Measurements from ENCODE around the gene MFGE8. TPM values are rescaled to one million over a fixed set of nuclear protein-coding genes. Genes with fewer than 3 reads are reported as not detected.

The MFGE8 gene
- total RNA-seq, 2 donors from 2014 or later, result 31.3 to 38.6 TPM

DNA sequence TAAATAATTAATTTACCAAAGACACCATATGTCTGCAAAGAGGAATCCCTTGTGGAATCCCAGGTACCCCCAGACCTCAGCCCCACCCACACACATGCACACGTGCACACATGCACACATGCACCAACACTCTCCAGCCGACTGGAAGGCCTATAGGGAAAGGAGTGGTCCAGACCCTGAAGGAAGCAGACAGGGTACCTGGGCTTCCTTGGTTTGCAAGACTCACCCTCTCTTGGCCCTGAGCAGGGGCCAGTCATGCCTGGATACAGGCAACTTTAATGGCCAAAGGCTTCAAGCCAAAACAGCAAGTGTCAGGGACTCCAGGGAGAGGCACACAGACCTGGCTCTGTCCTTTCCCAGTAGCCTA, 8.9 kb downstream of the MFGE8 start:
- Histone ChIP-seq H3K4me3 (no peak overlapping the region), H3K9ac (ENCODE audit: low read depth in 2 of 2, low read length in 2 of 2) (no peak overlapping the region), H3K27me3 (no peaks in the 10 kb centered on the region), H3K27ac (no peak overlapping the region), H3K9me3 (no peaks in the 10 kb centered on the region), H3K4me1 (peaks cover 4% of the 10 kb centered on the region), H3K36me3 (no peaks in the 10 kb centered on the region)
- TF ChIP-seq CTCF (IDR thresholded peaks at IDR 0.05), result no peak
- no peak for DNase-seq
- intact Hi-C loops (cut with DNase I), result loop anchor here (2.0 kb wide), 1 partner anchor 113 kb away; no protein-coding TSS in a partner anchor

- Histone ChIP-seq H3K36me3 (no peaks in the 10 kb centered on the region), H3K4me1 (peaks cover 4% of the 10 kb centered on the region), H3K27ac (no peak overlapping the region), H3K4me3 (no peak overlapping the region), H3K9me3 (no peaks in the 10 kb centered on the region), H3K27me3 (no peaks in the 10 kb centered on the region), H3K9ac (ENCODE audit: low read depth in 2 of 2, low read length in 2 of 2) (no peak overlapping the region)
- no peak for DNase-seq
- no peak for TF ChIP-seq CTCF (IDR thresholded peaks at IDR 0.05)
- intact Hi-C loops (cut with DNase I), result no loop called here
These were observed 10.3 kb downstream of the MFGE8 start for GRCh38 chr15:88902846-88903245.

DNA sequence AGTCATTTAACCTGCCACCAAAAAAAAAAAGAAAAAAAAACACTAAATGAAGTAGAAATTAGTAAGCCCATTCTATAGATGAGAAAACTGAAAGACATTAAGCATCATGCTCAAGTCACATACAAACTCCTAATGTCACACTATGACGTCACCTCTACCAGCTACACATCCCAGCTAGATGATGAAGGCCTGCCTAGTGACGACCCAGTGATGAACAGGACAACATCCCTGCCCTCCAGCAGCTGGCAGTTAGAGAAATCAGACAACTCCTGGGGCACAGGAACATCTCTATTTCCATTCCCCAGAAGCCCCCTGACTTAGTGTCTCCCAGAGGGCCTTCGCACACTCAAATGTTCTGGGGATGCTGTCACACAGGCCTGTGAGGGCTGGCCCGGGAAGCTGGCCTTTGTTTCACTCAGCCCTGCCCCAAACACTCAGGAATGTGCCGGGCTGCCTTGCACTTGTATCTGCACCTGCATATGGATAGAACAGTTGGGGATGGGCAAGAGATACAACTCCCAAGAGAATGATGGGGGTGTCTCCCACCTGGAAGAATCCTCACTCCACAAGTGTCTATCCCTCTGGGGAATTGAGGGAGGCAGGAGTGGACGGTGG, 10.9 kb downstream of the MFGE8 start:
- Histone ChIP-seq H3K9me3 (no peaks in the 10 kb centered on the region), H3K27ac (no peak overlapping the region), H3K36me3 (no peaks in the 10 kb centered on the region), H3K4me3 (no peak overlapping the region), H3K9ac (ENCODE audit: low read depth in 2 of 2, low read length in 2 of 2) (no peak overlapping the region), H3K4me1 (peaks cover 4% of the 10 kb centered on the region), H3K27me3 (no peaks in the 10 kb centered on the region)
- intact Hi-C loops (cut with DNase I), result no loop called here
- DNase-seq, result no peak
- TF ChIP-seq CTCF (IDR thresholded peaks at IDR 0.05), result no peak

- no peak for DNase-seq
- no peaks in the 10 kb centered on the region for H3K27me3 ChIP-seq
- H3K4me1 ChIP-seq, result peaks cover 4% of the 10 kb centered on the region
- no peaks in the 10 kb centered on the region for H3K9me3 ChIP-seq
- intact Hi-C loops (cut with DNase I), result no loop called here
- no peaks in the 10 kb centered on the region for H3K36me3 ChIP-seq
- no peak overlapping the region for H3K4me3 ChIP-seq
- TF ChIP-seq CTCF (IDR thresholded peaks at IDR 0.05), result no peak
- no peak overlapping the region for H3K27ac ChIP-seq
- no peak overlapping the region for H3K9ac ChIP-seq (ENCODE audit: low read depth in 2 of 2, low read length in 2 of 2)
These were observed 11.5 kb downstream of the MFGE8 start for GRCh38 chr15:88901508-88902220.

GRCh38 chr15:88900982-88901418, 12.2 kb downstream of the MFGE8 start:
- Histone ChIP-seq H3K4me3 (no peak overlapping the region), H3K27me3 (no peaks in the 10 kb centered on the region), H3K4me1 (peaks cover 4% of the 10 kb centered on the region), H3K9ac (ENCODE audit: low read depth in 2 of 2, low read length in 2 of 2) (no peak overlapping the region), H3K36me3 (no peaks in the 10 kb centered on the region), H3K9me3 (no peaks in the 10 kb centered on the region), H3K27ac (no peak overlapping the region)
- DNase-seq, result no peak
- no peak for TF ChIP-seq CTCF (IDR thresholded peaks at IDR 0.05)
- intact Hi-C loops (cut with DNase I), result no loop called here
